Hippocampal formation (tissue), 2 donors: ENCODE results near the gene SPATA13.
"Not testable (repeated sequence)": the region's sequence is repeated elsewhere in the genome, so short reads cannot be mapped to it uniquely, and the experiment has no call there.

Source experiments
- DNase-seq, 2 donors: peaks; one replicate each; lab custom pipeline; 2025; lab: John Stamatoyannopoulos, UW

SPATA13 gene

DNA sequence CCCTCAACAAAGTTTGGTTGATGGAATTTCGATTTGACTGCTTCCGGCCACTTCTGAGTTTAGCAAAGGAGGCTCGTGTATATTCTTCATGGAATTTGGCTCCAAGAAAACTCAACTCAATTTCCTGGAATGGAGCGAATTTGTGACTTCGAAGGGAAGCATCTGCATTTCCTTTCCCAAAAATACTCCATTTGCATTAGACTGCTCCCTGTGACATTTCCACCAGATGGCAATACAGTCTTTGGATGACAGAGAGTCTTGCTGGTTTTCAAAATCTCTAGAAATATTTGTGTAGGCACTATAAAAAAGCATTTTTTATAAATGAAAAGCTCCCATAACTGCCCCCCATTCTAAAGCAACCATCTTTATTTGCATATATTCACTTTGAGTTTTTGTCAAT is 152.9 kb downstream of the SPATA13 start:
- DNase-seq: no peak

DNA sequence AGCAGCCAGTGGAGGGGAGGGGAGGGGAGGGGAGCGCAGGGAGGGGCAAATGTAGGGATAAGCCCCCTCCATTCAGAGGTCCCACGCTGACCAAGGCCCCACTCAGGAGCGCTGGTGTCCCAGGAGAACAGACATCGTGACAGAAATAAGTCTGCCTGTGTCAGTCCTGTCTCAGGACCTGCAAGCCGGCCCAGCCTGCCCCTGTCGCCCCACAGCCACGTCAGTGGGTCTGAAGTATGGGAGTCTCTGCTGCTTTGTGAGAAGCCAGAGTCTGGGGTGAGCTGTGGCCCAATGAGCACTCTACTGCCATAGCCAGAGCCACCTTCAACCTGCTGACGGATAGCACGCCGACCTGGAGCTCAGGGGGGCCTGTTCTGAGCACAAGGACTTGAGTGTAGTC is 157.3 kb downstream of the SPATA13 start:
- not testable (repeated sequence) for DNase-seq

DNA sequence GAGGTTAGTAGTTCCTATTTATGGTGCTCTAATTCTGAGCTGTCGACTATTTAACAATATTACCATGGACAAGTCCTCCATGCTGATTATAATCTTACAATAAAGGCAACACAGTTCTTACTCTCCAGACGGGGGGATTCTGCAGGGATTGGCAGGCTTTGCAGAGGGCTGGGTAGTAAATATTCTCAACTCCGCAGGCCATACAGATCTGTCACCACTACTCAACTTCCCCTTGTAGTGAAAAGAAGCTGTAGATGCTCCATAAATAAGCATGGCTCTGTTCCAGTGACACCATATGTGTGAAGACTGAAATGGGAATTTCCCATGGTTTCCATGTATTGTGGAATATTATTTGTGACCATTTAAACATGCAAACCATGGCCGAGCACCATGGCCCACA is 158.4 kb downstream of the SPATA13 start:
- DNase-seq: not testable (repeated sequence)

DNA sequence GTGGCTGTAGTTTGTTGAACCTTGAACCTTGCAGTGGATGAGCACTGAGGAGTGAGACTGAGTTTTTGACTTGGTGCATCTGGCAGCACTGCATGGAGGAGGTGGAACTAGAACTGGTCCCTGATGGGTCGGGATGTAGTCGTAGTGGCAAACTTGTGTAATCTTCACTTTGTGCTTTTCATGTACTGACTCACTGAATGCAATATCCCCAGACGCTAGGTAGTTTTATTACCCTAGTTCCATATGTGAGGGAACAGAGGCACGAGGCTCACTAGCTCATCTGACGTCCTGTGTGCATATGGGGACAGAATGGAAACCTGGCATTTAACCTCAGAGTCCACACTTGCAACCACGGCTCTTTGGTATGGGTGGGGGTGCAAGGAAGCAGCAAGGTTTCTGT is 159.1 kb downstream of the SPATA13 start:
- not testable (repeated sequence) for DNase-seq

DNA sequence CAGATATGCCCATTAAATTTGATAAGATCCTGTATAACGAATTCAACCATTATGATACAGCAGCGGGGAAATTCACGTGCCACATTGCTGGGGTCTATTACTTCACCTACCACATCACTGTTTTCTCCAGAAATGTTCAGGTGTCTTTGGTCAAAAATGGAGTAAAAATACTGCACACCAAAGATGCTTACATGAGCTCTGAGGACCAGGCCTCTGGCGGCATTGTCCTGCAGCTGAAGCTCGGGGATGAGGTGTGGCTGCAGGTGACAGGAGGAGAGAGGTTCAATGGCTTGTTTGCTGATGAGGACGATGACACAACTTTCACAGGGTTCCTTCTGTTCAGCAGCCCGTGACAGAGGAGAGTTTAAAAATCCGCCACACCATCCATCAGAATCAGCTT is 160.9 kb downstream of the SPATA13 start:
- DNase-seq: not testable (repeated sequence)

DNA sequence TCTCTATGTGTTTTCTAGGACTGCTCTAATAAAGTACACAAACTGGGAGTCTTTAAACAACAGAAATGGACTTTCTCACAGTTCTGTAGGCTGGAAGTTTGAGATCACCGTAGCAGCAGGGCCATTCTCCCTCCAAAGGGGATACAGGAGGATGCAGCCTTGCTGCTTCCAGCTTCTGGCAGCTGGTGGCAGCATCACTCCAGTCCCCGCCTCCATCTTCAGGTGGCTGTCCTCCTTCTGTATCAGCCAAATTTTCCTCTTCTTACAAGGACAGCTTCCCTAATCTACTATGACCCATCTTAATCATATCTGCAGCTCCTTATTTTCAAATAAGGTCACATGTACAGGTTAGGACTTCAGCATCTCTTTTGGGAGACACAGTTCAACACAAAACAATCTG is 161.9 kb downstream of the SPATA13 start:
- not testable (repeated sequence) for DNase-seq

DNA sequence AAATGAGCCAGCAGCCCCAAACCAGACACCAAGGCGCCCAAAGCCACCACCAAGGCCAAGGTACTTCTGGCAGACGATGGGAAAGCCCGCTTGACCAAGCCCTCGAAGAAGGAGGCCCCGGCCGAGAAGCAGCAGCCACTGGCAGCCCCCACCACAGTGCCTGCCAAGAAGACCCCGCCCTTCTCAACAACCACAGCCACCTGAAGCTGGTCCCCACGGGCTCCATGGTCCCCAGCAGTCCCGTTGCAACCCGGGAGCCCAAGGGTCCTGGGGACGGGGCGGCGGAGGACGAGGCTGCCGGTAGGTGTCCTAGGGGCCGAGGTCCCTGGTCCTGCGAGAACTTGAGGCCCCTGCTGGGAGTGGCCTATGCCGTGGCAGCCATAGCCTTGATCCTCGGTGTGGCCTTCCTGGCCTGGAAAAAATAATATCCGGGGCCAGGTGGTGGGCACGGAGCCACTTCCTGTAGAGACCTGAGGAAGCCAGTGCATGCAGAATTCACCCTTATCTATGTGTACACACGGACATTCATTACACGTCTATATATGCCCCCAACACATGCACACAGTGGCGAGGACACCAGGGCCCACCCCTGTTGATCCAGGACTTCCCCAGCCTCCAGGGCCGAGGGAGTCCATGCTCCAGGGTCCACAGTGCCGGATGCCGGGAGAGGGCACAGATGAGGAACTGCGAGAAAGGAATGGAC is 162.7 kb downstream of the SPATA13 start:
- no peak for DNase-seq

DNA sequence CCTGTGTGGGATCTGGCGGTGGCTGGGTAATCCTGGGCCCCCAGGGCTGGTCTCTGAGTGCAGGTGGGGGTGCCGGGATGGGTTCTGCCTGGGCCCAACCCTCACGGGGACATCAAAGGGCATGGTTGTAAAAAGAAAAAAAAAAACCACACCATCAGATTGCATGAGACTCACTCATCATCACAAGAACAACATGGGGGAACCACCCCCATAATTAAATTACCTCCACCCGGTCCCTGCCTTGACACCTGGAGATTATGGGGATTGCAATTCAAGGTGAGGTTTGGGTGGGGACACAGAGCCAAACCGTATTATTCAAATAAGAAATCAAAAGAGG is 163.2 kb downstream of the SPATA13 start:
- DNase-seq: no peak

DNA sequence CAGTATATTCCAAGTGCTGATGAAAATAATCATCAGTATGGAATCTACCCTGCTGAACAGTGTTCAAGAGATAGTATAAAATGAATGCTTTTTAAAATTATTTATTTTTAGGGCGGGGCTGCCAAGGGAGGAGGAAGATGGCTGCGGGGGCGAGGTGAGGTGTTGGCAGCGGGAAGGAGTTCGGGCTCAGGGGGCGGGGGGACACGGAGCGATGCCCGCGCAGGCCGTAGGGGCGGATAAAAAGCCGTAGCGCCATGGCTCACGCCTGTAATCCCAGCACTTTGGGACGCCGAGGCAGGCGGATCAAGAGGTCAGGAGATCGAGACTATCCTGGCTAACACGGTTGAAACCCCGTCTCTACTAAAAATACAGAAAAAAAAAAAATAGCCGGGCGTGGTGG is 167.1 kb downstream of the SPATA13 start:
- DNase-seq: not testable (repeated sequence)

DNA sequence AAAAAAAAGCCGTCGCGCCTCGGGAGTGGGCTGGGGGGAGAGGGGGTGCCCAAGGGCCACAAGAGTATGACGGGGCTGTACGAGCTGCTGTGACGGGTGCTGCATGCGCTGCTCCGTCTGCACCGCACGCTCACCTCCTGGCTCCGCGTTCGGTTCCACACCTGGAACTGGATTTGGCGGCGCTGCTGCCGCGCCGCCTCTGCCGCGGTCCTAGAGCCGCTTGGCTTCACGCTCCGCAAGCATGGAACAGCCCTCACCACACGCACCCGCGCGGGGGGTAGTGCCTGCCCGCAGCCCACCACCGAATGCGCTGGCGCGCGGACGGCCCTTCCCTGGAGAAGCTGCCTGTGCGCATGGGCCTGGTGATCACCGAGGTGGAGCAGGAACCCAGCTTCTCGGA is 167.6 kb downstream of the SPATA13 start:
- no peak for DNase-seq

DNA sequence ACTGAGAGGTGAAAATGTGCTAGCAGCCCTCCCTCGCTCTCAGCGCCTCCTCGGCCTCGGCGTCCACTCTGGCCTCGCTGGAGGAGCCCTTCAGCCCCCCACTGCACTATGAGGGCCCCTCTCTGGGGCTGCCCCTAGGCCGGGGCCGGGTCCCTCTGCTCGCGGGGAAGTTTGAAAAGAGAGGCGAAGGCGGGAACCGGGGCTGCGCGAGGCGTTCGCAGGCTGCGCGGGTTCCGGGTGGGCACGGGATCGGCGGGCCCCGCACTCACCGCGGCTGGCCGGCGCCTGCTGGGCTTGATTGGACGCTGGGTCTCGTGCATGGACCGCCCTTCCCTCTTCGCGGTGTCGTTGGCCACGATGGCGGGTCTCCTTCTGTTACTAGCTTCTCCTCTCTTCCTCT is 178.2 kb downstream of the SPATA13 start:
- no peak for DNase-seq

DNA sequence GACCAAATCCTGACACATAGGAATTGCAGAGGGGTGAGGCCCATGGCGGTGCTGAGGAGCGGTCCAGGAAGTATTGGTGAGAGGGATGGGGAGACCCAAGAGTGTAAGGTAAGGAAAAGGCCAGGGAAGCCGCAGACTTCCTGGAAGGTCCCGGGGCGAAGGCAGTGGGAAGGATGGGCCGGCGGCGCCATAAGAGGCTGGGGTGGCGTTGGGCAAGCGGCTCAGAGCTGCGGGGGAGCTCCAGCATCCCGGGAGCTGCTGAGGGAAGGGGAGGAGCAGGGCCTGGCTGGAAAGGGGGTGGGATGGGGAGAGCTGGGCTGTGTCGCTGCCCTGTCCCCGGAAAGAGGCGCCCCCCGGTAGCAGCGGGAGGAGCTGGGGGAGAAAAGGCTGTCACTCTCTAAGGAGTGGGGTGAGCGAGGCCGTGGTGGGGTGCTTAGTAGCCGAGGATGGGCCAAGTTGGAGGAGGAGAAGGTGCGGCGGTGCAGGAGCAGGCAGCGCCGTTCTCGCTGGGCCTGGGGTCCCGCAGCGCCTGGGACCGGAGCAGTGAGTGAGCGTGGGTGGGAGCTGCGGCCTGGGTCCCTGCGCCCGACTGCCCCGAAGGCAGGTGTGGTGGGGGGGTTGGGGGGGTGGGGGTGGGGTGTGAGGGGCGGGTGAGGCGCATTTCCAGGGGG is 179.6 kb downstream of the SPATA13 start:
- DNase-seq: no peak

DNA sequence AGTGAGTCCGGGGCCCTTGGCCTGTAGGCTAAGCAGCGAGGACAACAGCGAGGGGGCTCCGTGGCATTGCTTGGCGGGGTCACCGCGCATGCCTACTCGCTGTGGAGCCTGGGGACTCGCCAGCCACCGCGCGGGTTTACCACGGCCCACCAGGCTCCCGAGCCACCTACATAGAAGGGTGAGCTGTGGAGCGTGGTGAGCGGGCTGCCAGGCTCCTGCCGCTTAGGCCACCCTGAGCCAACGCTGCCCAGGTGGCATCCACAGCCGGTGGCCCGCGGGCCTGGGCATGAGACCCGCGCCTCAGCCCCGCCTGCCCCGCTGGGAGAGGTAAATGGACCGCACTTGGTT is 180.1 kb downstream of the SPATA13 start:
- no peak for DNase-seq

DNA sequence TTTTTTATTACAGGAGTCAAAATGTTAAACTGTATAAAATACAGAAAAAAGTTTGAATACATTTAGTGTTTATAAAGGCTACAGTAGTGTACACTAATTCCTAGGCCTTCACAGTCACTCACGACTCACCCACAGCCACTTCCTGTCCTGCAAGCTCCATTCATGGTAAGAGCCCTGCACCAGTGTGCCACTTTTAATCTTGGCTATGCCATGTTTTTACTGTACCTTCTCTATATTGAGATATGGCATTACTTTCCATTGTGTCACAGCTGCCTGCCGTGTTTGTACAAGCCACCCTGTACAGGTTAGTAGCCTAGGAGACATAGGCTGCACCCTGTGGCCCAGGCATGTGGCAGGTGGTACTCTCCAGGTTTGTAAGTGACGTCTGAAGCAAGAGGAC is 180.9 kb downstream of the SPATA13 start:
- no peak for DNase-seq

DNA sequence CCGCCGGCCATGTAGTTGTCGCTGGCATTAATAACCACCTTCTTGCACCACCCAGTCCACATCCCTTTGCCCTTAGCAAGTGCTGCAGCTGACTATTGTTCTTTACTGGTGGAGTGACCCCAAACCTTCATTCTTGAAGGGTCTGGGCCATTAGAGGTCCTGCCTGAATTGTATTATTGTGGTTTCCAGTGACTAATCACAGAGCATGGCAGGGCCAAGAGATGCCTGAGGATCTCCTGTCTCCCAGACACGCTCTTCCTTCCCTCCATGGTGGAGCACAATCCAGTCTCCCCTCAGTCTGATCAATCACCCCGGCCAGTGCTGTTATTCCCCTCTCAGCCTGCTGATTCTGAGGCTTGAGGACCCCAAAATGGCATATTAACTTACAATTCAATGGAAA is 187.9 kb downstream of the SPATA13 start:
- no peak for DNase-seq

DNA sequence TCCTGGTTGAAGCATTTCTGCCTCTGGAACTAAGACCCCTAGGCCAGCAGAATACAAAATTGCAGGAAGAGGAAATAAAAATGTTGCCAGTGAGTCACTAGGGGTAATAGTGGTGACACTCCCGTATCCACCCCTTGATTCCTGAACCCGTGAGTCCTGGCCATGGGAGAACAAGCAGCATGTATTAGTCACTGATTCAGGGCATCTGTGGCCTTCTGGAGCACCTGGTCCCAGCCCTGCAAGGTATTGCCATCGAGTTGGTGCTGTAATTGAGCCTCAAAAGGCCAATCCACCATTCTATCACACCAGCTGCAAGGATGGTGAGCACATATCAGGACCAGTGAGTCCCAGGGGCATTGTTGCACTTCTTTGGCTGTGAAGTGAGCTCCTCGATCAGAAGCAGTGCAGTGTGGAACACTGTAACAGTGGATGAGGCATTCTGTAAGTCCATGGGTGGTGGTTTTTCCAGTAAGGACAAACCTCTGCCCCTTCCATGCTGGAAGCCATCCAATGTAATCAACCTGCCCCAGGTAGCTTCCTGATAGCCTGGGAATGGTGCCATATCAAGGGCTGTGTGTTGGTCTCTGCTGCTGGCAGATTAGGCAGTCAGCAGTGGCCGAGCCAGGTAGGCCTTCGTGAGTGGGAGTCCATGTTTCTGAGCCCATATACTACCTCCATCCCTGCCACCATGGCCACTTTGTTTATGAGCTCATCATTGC is 188.4 kb downstream of the SPATA13 start:
- no peak for DNase-seq

DNA sequence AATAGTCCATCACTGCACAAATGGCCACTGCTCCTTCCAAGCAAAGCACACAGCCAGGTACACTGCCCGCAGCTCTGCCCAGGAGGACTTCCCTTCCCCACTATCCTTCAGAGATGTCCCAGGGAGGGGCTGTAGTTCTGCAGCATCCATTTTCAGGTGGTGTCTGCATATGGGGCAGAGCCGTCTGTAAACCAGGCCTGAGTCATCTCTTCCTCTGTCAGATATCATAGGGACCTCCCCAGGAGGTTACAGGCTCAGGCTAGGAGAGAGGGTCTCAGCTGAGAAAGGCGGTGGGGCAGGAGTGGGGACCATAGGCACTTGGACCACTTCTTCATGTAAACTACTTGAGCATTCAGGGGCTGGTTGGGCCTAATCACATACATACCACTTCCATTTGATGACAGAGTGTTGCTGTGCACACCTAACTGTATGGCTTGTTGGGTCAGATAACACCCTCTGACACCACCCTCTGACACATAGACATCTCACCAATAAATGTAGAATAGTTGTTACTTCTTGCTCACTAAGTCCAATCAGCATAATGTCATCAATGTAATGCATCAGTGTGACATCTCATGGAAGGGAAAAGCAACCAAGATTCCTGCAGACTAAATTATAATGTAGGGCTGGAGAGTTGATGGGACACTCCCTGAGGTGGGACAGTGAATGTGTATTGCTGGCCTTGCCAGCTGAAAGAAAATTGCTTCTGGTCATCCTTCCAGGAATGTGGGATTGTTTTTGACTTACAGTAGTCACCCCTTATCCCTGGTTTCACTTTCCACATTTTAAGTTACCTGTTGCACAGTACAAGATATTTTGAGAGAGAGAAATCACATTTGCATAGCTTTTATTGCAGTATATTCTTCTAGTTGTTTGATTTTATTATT is 189.5 kb downstream of the SPATA13 start:
- DNase-seq: not testable (repeated sequence)

DNA sequence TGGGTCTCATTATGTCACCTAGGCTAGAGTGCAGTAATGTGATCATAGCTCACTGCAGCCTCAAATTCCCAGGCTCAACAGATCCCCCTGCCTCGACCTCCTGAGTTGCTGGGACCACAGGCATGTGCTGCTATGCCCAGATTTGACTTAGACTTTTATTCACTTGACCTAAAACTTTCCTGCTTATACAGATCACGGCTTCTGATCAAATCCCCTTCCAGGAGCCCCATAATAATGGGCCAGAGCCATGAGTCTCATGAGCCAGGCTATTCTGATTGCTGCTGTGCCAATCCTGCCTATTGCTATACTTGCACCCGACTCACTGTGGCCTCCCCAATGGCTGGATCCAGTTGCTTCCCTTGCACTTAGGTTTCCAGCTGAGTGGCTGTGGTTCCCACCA is 190.9 kb downstream of the SPATA13 start:
- DNase-seq: no peak

DNA sequence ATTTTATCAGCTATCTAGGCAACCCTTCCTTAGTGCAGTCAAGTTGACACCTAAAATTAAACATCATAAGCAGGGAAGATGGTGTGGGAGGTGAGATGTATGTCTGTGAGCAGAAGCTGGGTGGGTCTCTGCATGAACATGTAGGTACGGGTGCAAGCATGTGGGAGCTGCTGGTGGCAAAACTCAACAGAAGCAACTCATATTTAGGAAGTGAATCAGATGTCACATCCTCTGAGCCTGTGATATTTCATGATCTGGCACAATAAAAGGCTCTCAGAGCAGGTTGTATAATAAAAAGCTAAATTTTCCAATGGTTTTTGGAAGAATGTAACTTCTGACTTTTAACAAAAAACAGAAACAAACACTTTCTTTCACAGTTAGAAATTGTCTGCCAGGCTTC is 193.2 kb downstream of the SPATA13 start:
- no peak for DNase-seq

DNA sequence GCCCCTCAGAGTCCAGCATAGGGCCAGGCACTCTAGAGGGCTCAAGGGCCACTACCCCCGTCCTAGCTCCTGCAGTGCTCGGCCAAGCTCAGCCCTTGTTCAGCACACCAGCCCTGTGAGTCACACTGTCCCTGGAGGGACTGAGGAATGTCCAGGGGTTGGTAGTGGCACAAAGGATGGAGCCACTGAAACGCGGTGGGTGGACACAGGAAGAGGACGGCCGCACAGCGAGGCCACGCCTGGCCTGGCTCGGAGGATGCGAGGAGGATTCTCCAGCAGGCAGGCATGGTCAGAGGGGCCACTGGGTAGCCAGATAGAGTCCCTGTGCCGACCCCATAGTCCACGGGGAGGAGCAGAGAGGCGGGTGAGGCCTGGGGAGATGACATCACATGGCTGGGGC is 194.6 kb downstream of the SPATA13 start:
- DNase-seq: no peak

DNA sequence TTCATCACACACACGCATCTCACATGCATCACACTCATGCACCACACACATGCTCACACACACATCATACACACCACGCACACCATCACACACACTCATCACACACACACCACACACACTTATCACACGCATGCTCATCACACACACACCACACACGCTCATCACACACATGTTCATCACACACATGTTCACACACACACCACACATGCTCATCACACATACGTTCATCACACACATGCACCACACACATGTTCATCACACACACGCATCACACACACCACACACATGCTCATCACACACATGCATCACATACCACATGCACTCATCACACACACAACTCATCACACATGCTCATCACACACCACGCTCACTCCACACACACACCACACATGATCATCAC is 195.8 kb downstream of the SPATA13 start:
- no peak for DNase-seq
